HG03280 (cell line): Measurements from ENCODE around the gene THRSP.
"Not testable (repeated sequence)": the region's sequence is repeated elsewhere in the genome, so short reads cannot be mapped to it uniquely, and the experiment has no call there.

Source experiments
- ATAC-seq: cut with Tn5 transposase; IDR thresholded peaks from one replicate; pipeline ENCODE4 v1.9.1; 2021; ENCODE audit warnings: mild to moderate bottlenecking, moderate library complexity; ENCODE audit not compliant: unreplicated experiment

The THRSP gene

GRCh38 chr11:78063440-78064181 lies at the start of gene THRSP:
Gene THRSP, plus strand, starts transcription at chr11:78063861. Its CDS starts 21 bp downstream, at chr11:78063882.
- ATAC-seq: no peak

- ATAC-seq: not testable (repeated sequence)
These were observed 48.6 kb upstream of the THRSP start for GRCh38 chr11:78014937-78015520.

GRCh38 chr11:78015878-78016277 lies 47.8 kb upstream of the THRSP start:
- ATAC-seq: no peak

GRCh38 chr11:78019808-78020207 lies 43.9 kb upstream of the THRSP start:
- no peak for ATAC-seq

- no peak for ATAC-seq
These were observed 43.4 kb upstream of the THRSP start for GRCh38 chr11:78020246-78020645.

GRCh38 chr11:78021611-78022010 lies 42.0 kb upstream of the THRSP start:
- ATAC-seq: no peak

DNA sequence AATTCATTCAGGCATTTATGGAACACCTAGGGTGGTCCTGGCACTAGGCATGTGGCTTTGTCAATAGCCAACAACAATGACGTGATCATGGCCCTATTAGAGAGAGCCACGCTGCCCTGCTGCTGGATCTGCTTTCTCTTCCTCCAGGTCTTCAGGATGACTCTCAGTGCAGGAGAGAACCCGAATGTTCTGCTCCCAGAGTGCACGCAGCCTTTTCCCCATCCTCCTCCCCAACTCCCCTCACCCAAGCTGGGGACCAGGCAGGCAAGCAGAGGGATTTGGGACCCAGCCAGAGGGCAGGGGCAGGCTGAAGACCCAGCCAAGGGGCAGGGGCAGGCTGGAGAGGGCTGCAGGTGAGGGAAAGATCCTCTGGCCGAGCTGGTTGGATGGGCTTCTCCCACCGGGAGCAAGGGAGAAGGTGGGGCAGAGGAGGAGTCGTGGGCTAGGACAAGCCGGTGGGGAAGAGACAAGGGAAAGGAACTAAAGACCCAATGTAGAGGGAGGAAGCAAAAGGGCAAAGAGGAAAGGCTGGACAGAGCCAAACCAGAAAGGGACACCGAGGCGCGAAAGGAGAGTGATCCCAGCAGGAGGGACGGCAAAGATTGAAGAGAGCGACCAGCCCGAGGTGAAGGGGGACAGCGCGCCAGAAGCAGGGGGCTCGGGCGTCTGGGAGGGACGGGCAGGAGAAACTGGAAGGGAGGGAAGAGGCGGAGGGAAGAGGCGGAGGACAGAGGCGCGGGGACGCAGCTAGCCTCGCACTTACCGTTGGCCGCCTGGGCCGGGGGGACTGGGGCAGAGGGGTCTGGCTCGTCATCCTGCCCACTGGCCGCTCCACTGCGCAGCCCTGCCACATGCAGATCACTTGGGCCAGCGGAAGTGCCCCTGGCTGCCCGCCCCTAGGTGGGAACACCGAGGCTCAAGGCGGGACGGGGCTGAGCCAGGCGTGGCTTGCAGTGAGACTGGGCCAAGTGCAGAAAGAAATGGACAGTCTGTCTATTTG lies 41.0 kb upstream of the THRSP start, which contains the start of gene KCTD14:
KCTD14 (minus strand) TSS at position 880 of the 1,000 bp plus-strand sequence; CDS start at position 853, 27 bp downstream.
- ATAC-seq: no peak

DNA sequence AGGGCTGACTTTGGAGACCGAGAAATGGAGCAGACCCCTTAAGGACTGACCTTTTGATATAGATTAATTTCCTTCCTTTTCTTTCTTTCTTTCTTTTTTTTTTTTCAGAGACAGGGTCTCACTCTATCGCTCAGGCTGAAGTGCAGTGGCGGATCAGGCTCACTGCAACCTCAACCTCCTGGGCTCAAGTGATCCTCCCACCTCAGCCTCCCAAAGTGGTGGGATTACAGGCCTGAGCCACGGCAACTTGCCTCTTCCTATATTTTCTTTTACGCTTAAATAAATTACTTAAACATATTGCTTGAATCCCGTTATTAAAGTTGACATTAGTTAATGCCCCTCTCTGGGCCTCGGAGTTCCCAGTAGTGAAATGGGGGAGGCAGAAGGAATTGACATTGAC lies 40.2 kb upstream of the THRSP start:
- no peak for ATAC-seq

DNA sequence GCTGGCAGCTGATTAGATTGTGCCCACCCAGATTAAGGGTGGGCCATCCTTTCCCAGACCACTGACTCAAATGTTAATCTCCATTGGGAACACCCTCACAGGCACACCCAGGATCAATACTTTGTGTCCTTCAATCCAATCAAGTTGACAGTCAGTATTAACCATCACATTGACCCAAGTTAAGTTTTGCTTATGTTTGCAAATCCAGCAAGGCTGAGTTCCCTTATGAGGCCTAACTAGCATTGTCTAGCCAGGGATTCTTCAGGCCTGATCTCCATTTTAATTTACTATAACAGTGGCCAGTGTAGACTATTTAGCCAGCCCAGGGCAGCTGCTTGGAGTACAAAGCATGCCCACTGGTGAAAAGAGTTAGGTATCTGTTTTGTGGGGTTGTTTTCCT lies 38.3 kb upstream of the THRSP start:
- ATAC-seq: no peak

DNA sequence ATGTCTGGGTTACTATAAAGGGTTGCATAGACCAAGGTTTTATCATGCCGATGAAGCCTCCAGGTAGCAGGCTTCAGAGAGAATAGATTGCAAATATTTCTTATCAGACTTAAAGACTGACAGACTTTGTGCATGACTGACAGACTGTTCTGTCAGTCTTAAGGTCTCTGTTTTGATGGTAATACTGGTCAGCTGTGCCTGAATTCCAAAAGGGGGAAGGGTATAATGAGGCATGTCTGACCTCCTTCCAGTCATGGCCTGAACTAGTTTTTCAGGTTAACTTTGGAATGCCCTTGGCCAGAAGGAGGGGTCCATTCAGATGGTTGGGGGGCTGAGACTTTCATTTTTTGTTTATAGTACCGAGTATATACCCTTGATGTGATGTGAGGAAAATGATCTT lies 35.9 kb upstream of the THRSP start:
- ATAC-seq: no peak

- ATAC-seq: not testable (repeated sequence)
These were observed 35.2 kb upstream of the THRSP start for GRCh38 chr11:78028423-78028822.

GRCh38 chr11:78030429-78031325 lies 33.0 kb upstream of the THRSP start:
- ATAC-seq: no peak

- no peak for ATAC-seq
These were observed 32.0 kb upstream of the THRSP start for GRCh38 chr11:78031629-78032028.

- ATAC-seq: no peak
These were observed 31.6 kb upstream of the THRSP start for GRCh38 chr11:78032090-78032489.

DNA sequence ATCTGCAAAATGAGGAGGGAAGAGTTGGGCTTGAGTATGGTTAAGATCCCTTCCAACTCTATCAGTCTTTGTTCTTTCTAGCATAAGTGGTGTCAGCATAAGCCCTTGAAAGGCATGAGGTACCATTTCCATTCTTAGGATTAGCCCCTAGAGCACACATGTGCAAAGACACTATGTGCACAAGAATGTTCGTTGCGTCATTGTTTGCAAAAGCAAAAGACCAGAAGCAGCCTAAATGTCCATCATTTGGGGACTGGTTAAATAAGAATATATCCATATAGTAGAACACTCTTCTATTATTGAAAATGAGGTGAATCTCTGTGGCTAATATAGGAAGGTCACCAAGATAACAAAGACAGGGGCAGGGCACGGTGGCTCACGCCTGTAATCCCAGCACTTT lies 30.6 kb upstream of the THRSP start:
- ATAC-seq: no peak

DNA sequence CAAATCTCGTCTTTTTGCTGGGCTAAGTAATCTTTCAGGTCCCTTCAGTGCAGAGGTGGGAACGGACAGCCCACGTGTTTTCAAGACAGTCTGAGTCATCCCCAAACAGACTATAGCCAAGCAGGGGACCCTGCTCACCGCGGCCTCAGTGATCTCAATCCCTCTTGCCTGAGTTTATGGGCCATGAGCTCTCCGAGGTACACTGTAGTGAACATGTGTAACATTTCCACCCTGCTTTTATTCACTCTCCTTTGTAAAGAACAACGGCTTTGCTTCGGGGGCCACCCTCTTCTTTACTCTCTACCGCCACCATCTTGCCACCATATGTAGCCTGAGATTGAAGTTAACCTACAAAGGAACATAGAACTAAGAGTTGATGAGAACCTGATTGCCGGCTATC lies 29.0 kb upstream of the THRSP start:
- ATAC-seq: no peak

DNA sequence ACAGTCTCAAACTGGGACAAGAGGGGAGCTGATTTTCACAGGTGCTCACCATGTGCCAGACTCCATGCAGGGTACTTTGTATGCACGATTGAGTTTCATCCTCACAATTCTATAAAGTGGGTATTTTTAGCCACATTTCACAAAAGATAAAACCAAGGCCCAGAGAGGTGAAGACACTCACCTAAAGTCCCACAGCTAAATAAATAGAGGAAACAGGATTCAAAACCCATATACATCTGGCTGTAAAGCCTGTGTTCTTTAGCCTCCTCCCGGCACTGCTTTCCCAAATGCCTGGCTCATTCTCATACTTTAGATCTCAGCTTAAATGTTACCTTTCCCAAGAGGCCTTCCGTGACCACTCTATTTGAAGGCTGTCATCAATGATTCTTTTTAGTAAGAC lies 27.3 kb upstream of the THRSP start:
- no peak for ATAC-seq

DNA sequence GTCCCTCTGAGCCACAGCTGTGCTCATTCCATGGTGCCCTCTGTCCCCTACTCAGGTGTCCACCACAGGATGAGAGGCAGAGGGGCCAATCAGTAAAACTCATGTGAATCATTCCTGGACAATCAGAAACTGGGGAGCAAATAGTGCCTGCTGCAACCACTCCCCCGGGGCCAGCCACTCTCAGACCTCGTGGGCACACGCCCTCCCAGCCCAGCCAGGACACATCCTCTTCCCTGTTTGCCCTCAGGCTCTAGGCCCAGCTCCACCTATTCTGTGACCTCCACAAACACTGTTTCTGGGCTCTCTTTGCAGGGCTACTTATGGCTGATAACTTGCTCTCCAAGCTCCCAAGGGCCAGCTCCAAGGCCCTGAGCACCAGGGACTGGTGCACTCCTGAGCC lies 26.6 kb upstream of the THRSP start:
- ATAC-seq: no peak

DNA sequence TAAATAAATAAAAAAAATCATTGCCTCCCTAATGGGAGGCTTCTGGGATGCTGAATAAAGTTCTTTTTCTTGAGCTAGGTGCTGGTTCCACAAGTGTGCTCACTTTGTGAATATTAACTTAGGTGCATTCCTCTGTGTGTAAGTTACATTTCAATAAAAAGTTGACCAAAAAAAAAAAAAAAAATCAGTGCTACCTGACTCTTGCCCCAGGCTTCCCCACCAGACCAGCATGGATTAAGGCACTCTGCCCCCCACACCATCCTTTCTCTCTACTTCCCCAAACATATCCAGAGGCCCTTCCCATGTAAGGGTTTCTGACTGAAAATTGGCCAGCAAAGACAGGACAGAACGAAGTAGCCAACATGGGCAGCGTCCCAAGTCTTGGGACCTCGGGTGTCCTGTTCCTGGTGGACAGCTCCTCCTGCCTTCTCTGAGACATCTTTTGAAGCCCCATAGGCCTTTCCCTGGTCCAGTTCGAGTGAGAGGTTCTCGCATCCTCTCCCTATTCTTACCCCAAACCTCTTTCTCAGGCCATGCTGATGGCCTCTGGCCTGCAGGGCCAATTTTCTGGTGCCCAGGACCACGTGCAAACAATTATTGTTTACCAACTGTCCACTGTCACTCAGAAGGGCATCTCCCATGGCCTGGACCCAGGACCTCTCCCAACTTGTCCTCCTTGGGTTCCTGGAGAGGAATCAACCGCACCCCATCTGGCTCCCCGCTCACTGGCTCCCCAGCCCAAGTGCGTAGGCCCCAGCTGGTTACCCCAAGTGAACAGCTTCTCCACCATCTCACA lies 25.6 kb upstream of the THRSP start:
- ATAC-seq: no peak
